Astrocyte (in vitro differentiated cells and primary cell): Measurements from ENCODE around the gene ATP10A.

Source experiments
- EZH2 ChIP-seq: IDR thresholded peaks from 2 replicates; pipeline ENCODE4 v1.6.1; 2012; ENCODE audit warnings: mild to moderate bottlenecking, low read length, inconsistent platforms; ENCODE audit not compliant: insufficient read depth
- TF ChIP-seq, protein P1 (sequence below): IDR thresholded peaks from 2 replicates; pipeline ENCODE4 v1.5.1; 2011; ENCODE audit warnings: low read depth, mild to moderate bottlenecking, inconsistent platforms, low read length, moderate library complexity; ENCODE audit not compliant: insufficient read depth

DNA sequence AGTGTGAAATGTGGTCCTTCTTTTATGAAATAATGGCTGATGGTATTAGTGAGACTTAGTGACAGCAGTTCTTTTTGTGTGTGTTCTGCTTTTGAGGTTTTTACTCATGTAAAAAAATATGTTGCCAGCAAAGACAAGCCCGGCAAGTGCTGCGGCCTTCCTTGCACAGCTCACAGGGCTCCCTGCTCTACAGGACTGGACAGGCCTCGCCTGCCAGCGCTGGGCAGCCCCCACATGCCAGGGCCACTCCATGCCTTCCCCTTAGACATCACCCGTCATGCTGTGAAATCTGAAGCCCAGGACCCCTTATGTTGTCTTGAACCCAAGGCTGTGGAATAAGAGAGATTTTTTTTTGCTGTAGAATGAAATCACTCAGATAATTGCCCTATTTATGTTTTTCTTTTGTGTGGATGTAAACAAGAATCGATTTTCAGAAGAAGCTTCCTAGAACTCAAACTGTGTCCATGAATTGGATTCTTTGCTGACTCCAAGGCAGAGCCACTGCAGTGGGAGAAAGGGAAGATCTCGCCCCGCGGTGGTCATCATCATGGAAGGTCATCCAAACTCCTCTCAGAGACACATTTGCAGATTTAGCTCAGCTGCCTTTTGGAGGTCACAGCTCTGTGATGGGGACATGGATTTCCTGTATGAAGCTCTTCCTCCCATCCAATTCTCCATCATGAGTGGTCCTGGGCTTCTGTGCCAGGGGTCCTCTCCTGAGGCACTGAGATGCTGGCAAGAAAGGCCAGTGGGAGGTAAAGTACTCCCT, 150.8 kb downstream of the ATP10A start:
- TF ChIP-seq, protein P1, sequence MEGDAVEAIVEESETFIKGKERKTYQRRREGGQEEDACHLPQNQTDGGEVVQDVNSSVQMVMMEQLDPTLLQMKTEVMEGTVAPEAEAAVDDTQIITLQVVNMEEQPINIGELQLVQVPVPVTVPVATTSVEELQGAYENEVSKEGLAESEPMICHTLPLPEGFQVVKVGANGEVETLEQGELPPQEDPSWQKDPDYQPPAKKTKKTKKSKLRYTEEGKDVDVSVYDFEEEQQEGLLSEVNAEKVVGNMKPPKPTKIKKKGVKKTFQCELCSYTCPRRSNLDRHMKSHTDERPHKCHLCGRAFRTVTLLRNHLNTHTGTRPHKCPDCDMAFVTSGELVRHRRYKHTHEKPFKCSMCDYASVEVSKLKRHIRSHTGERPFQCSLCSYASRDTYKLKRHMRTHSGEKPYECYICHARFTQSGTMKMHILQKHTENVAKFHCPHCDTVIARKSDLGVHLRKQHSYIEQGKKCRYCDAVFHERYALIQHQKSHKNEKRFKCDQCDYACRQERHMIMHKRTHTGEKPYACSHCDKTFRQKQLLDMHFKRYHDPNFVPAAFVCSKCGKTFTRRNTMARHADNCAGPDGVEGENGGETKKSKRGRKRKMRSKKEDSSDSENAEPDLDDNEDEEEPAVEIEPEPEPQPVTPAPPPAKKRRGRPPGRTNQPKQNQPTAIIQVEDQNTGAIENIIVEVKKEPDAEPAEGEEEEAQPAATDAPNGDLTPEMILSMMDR: no peak
- no peak for TF ChIP-seq EZH2
